GM23338 (cell line): ENCODE measurements around the gene MAP3K15. TPM values are rescaled to one million over a fixed set of nuclear protein-coding genes. Genes with fewer than 3 reads are reported as not detected.
"Not testable (repeated sequence)": the region's sequence is repeated elsewhere in the genome, so short reads cannot be mapped to it uniquely, and the experiment has no call there.

ENCODE experiments used
- ATAC-seq: fragments of 200-7000 bp; cut with Tn5 transposase; 3 replicates; pipeline ENCODE4 v1.9.1; 2020
- DNase-seq: peaks from one replicate; pipeline ENCODE4 v3.0.0-alpha.2; 2015; ENCODE audit warnings: low spot score
- H2AFZ ChIP-seq: fragments of 200-600 bp; sonication (generic); 2 replicates; pipeline ENCODE4 v1.8.0; 2016; ENCODE audit warnings: antibody characterized with exemption, mild to moderate bottlenecking, moderate library complexity
- H3F3A ChIP-seq: fragments of 200-600 bp; sonication (generic); replicated peaks from 2 replicates; pipeline ENCODE4 v1.8.0; 2017; ENCODE audit warnings: antibody characterized with exemption, mixed run types, low read depth
- H3K27ac ChIP-seq: fragments of 200-600 bp; sonication (generic); 2 replicates; pipeline ENCODE4 v1.6.1; 2016; ENCODE audit warnings: low read depth
- H3K27me3 ChIP-seq: fragments of 200-600 bp; sonication (generic); 2 replicates; pipeline ENCODE4 v1.8.0; 2016; ENCODE audit warnings: mild to moderate bottlenecking, mixed run types, moderate library complexity; ENCODE audit not compliant: insufficient read depth
- H3K36me3 ChIP-seq: fragments of 200-600 bp; sonication (generic); 2 replicates; pipeline ENCODE4 v1.8.0; 2016; ENCODE audit warnings: mild to moderate bottlenecking; ENCODE audit not compliant: insufficient read depth
- H3K4me1 ChIP-seq: fragments of 200-600 bp; sonication (generic); 2 replicates; pipeline ENCODE4 v1.8.0; 2016; ENCODE audit warnings: mild to moderate bottlenecking, moderate library complexity; ENCODE audit not compliant: insufficient read depth
- H3K4me2 ChIP-seq: fragments of 200-600 bp; sonication (generic); 2 replicates; pipeline ENCODE4 v1.7.1; 2017; ENCODE audit warnings: mixed run types
- H3K4me3 ChIP-seq: fragments of 200-600 bp; sonication (generic); 2 replicates; pipeline ENCODE4 v1.6.1; 2016; ENCODE audit warnings: mixed run types
- H3K79me2 ChIP-seq: fragments of 200-600 bp; sonication (generic); replicated peaks from 2 replicates; pipeline ENCODE4 v1.8.0; 2017; ENCODE audit warnings: mild to moderate bottlenecking; ENCODE audit not compliant: insufficient read depth
- H3K9me2 ChIP-seq: fragments of 200-600 bp; sonication (generic); 2 replicates; pipeline ENCODE4 v1.8.0; 2017; ENCODE audit not compliant: insufficient read depth
- H4K20me1 ChIP-seq: fragments of 200-600 bp; sonication (generic); replicated peaks from 2 replicates; pipeline ENCODE4 v1.8.0; 2017; ENCODE audit warnings: mild to moderate bottlenecking; ENCODE audit not compliant: insufficient read depth
- H3K27ac Mint-ChIP-seq: 2 replicates; pipeline ENCODE4 v1.8.0; 2020; ENCODE audit warnings: inconsistent platforms, mild to moderate bottlenecking, moderate library complexity, mixed read lengths
- H3K27me3 Mint-ChIP-seq: 3 replicates; pipeline ENCODE4 v1.8.0; 2022; ENCODE audit warnings: low read depth, mild to moderate bottlenecking, moderate library complexity, mixed read lengths, inconsistent platforms; ENCODE audit not compliant: insufficient read depth, poor library complexity
- H3K36me3 Mint-ChIP-seq: 3 replicates; pipeline ENCODE4 v1.8.0; 2021; ENCODE audit warnings: low read depth, mild to moderate bottlenecking, inconsistent platforms, moderate library complexity, mixed read lengths
- H3K4me1 Mint-ChIP-seq: 3 replicates; pipeline ENCODE4 v1.8.0; 2020; ENCODE audit warnings: mild to moderate bottlenecking, inconsistent platforms, mixed read lengths
- H3K4me3 Mint-ChIP-seq: 3 replicates; pipeline ENCODE4 v1.8.0; 2021; ENCODE audit warnings: moderate library complexity, mild to moderate bottlenecking, inconsistent platforms, mixed read lengths
- H3K9me3 Mint-ChIP-seq: 3 replicates; pipeline ENCODE4 v1.8.0; 2020; ENCODE audit warnings: moderate library complexity, mild to moderate bottlenecking, inconsistent platforms, mixed read lengths
- EZH2phosphoT487 ChIP-seq: fragments of 200-600 bp; sonication (generic); IDR thresholded peaks from one replicate; pipeline ENCODE4 v1.8.1; 2018; ENCODE audit warnings: antibody characterized with exemption; ENCODE audit not compliant: unreplicated experiment
- JUNB ChIP-seq: IDR thresholded peaks from one replicate; pipeline ENCODE4 v1.6.1; 2016; ENCODE audit warnings: antibody characterized with exemption; ENCODE audit not compliant: unreplicated experiment
- POLR2AphosphoS5 ChIP-seq: IDR thresholded peaks from 2 replicates; pipeline ENCODE4 v1.6.1; 2016; ENCODE audit warnings: antibody characterized with exemption, low read depth
- STAT1 ChIP-seq: IDR thresholded peaks from one replicate; pipeline ENCODE4 v1.6.1; 2016; ENCODE audit warnings: antibody characterized with exemption; ENCODE audit not compliant: unreplicated experiment
- ZNF114 ChIP-seq: fragments of 250-450 bp; sonication (Bioruptor Pico); IDR thresholded peaks from 2 replicates; pipeline ENCODE4 v1.5.0; 2020; ENCODE audit warnings: mild to moderate bottlenecking, moderate library complexity
- ZNF331 ChIP-seq: fragments of 250-450 bp; sonication (Bioruptor Pico); IDR thresholded peaks from 2 replicates; pipeline ENCODE4 v1.5.0; 2020; ENCODE audit warnings: low read depth, mild to moderate bottlenecking, moderate library complexity
- polyA plus RNA-seq: library from polyadenylated mRNA; unstranded; fragments of >200 nt; fragmentation: Nextera tagmentation; extraction: Ambion mirVana; gene quantifications from 2 replicates; pipeline ENCODE4 v1.2.1, GENCODE V29; 2016
- total RNA-seq: library from RNA; depleted of rRNA; stranded (reverse); fragments of >200 nt; shearing (Covaris generic); gene quantifications from 2 replicates; pipeline ENCODE4 v1.2.3, GENCODE V29; 2014
- TF ChIP-seq, protein P1 (sequence below), 2 experiments: fragments of 200-600 bp in 1 of 2; sonication (generic) in 1 of 2; conservative IDR thresholded peaks; 2 replicates each; pipeline versions ENCODE4 v1.5.1 to v1.6.1; 2016 to 2017; ENCODE audit warnings: antibody characterized with exemption in 2 of 2, low read depth in 2 of 2, mild to moderate bottlenecking in 2 of 2, moderate library complexity in 1 of 2
- TF ChIP-seq, protein P2 (sequence below): fragments of 250-450 bp; sonication (Bioruptor Pico); IDR thresholded peaks from 2 replicates; pipeline ENCODE4 v1.5.0; 2020; ENCODE audit warnings: mild to moderate bottlenecking, moderate library complexity
- TF ChIP-seq, protein P3 (sequence below): IDR thresholded peaks from one replicate; pipeline ENCODE4 v1.6.1; 2018; ENCODE audit warnings: antibody characterized with exemption; ENCODE audit not compliant: unreplicated experiment
- TF ChIP-seq, protein P4 (sequence below): IDR thresholded peaks from 2 replicates; pipeline ENCODE4 v1.6.1; 2016; ENCODE audit warnings: antibody characterized with exemption

The MAP3K15 gene
- total and polyA plus RNA-seq, 2 experiments from 2014 or later = 0.40 to 3.1 TPM

DNA sequence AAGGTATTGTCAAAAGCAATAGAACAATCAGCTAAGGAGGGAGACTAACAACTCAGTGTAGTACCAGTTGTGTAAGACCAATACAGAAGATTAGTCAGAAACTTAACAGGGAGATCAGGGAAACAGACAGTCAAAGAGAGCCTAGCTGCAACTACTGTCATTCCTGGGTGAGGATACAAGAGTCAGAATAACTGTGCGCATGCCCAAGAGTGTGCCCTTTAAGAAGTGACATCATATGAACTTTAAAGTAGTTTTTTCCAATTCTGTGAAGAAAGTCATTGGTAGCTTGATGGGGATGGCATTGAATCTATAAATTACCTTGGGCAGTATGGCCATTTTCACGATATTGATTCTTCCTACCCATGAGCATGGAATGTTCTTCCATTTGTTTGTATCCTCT is 46.9 kb downstream of the MAP3K15 start:
- not testable (repeated sequence) for H3K4me3 ChIP-seq, H3K4me1 Mint-ChIP-seq, H3K27ac Mint-ChIP-seq, ATAC-seq, H3K27ac ChIP-seq, H3K4me1 ChIP-seq, H3K4me2 ChIP-seq, H3K36me3 ChIP-seq, DNase-seq, H3K4me3 Mint-ChIP-seq, H3F3A ChIP-seq, H3K36me3 Mint-ChIP-seq, H3K79me2 ChIP-seq, H2AFZ ChIP-seq, H4K20me1 ChIP-seq, H3K27me3 Mint-ChIP-seq, H3K9me3 Mint-ChIP-seq, H3K9me2 ChIP-seq, H3K27me3 ChIP-seq

DNA sequence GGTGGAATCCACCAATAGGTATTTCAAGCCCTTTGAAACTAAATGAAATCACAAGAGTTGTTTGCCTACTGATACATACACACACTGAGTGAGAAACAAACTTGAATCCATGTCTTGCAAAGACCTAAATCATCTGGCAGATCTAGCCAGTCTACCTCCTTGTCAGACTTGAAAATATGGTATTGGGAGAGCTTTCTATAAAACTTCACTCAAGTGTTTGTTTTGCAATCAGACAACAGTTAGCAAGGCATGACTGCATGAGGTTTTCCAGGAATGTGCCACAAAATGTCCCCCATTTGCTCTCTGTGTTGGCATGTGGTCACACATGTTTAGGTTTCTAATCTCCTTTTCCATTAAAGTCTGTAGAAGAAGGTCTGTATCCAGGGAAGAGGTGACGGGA is 52.4 kb downstream of the MAP3K15 start:
- H3K4me2 ChIP-seq = no peak overlapping the region
- H3K9me3 Mint-ChIP-seq = no peaks in the 10 kb centered on the region
- H3K4me1 Mint-ChIP-seq = no peaks in the 10 kb centered on the region
- H3K9me2 ChIP-seq = no peaks in the 10 kb centered on the region
- no peaks in the 10 kb centered on the region for H3K4me1 ChIP-seq
- no peaks in the 10 kb centered on the region for H4K20me1 ChIP-seq
- no peaks in the 10 kb centered on the region for H3F3A ChIP-seq
- no peak overlapping the region for H2AFZ ChIP-seq
- H3K27ac ChIP-seq = no peak overlapping the region
- no peaks in the 10 kb centered on the region for H3K27me3 ChIP-seq
- DNase-seq (no peak), ATAC-seq (no peak)
- no peaks in the 10 kb centered on the region for H3K36me3 Mint-ChIP-seq
- no peak overlapping the region for H3K4me3 Mint-ChIP-seq
- no peaks in the 10 kb centered on the region for H3K36me3 ChIP-seq
- peaks cover 1% of the 10 kb centered on the region for H3K27me3 Mint-ChIP-seq
- no peaks in the 10 kb centered on the region for H3K79me2 ChIP-seq
- TF ChIP-seq, protein P1, sequence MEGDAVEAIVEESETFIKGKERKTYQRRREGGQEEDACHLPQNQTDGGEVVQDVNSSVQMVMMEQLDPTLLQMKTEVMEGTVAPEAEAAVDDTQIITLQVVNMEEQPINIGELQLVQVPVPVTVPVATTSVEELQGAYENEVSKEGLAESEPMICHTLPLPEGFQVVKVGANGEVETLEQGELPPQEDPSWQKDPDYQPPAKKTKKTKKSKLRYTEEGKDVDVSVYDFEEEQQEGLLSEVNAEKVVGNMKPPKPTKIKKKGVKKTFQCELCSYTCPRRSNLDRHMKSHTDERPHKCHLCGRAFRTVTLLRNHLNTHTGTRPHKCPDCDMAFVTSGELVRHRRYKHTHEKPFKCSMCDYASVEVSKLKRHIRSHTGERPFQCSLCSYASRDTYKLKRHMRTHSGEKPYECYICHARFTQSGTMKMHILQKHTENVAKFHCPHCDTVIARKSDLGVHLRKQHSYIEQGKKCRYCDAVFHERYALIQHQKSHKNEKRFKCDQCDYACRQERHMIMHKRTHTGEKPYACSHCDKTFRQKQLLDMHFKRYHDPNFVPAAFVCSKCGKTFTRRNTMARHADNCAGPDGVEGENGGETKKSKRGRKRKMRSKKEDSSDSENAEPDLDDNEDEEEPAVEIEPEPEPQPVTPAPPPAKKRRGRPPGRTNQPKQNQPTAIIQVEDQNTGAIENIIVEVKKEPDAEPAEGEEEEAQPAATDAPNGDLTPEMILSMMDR (conservative IDR thresholded peaks at IDR 0.05; ENCODE audit: low read depth in 2 of 2) = no peak
- TF ChIP-seq EZH2phosphoT487 (no peak), ZNF331 (CRISPR knock-in tag) (no peak), STAT1 (no peak), POLR2AphosphoS5 (no peak), ZNF114 (CRISPR knock-in tag) (no peak), JUNB (no peak)
- TF ChIP-seq, protein P2, sequence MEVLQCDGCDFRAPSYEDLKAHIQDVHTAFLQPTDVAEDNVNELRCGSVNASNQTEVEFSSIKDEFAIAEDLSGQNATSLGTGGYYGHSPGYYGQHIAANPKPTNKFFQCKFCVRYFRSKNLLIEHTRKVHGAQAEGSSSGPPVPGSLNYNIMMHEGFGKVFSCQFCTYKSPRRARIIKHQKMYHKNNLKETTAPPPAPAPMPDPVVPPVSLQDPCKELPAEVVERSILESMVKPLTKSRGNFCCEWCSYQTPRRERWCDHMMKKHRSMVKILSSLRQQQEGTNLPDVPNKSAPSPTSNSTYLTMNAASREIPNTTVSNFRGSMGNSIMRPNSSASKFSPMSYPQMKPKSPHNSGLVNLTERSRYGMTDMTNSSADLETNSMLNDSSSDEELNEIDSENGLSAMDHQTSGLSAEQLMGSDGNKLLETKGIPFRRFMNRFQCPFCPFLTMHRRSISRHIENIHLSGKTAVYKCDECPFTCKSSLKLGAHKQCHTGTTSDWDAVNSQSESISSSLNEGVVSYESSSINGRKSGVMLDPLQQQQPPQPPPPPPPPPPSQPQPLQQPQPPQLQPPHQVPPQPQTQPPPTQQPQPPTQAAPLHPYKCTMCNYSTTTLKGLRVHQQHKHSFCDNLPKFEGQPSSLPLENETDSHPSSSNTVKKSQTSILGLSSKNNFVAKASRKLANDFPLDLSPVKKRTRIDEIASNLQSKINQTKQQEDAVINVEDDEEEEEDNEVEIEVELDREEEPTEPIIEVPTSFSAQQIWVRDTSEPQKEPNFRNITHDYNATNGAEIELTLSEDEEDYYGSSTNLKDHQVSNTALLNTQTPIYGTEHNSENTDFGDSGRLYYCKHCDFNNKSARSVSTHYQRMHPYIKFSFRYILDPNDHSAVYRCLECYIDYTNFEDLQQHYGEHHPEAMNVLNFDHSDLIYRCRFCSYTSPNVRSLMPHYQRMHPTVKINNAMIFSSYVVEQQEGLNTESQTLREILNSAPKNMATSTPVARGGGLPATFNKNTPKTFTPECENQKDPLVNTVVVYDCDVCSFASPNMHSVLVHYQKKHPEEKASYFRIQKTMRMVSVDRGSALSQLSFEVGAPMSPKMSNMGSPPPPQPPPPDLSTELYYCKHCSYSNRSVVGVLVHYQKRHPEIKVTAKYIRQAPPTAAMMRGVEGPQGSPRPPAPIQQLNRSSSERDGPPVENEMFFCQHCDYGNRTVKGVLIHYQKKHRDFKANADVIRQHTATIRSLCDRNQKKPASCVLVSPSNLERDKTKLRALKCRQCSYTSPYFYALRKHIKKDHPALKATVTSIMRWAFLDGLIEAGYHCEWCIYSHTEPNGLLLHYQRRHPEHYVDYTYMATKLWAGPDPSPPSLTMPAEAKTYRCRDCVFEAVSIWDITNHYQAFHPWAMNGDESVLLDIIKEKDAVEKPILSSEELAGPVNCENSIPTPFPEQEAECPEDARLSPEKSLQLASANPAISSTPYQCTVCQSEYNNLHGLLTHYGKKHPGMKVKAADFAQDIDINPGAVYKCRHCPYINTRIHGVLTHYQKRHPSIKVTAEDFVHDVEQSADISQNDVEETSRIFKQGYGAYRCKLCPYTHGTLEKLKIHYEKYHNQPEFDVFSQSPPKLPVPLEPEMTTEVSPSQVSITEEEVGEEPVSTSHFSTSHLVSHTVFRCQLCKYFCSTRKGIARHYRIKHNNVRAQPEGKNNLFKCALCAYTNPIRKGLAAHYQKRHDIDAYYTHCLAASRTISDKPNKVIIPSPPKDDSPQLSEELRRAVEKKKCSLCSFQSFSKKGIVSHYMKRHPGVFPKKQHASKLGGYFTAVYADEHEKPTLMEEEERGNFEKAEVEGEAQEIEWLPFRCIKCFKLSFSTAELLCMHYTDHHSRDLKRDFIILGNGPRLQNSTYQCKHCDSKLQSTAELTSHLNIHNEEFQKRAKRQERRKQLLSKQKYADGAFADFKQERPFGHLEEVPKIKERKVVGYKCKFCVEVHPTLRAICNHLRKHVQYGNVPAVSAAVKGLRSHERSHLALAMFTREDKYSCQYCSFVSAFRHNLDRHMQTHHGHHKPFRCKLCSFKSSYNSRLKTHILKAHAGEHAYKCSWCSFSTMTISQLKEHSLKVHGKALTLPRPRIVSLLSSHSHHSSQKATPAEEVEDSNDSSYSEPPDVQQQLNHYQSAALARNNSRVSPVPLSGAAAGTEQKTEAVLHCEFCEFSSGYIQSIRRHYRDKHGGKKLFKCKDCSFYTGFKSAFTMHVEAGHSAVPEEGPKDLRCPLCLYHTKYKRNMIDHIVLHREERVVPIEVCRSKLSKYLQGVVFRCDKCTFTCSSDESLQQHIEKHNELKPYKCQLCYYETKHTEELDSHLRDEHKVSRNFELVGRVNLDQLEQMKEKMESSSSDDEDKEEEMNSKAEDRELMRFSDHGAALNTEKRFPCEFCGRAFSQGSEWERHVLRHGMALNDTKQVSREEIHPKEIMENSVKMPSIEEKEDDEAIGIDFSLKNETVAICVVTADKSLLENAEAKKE (CRISPR knock-in tag) = no peak
- TF ChIP-seq, protein P3, sequence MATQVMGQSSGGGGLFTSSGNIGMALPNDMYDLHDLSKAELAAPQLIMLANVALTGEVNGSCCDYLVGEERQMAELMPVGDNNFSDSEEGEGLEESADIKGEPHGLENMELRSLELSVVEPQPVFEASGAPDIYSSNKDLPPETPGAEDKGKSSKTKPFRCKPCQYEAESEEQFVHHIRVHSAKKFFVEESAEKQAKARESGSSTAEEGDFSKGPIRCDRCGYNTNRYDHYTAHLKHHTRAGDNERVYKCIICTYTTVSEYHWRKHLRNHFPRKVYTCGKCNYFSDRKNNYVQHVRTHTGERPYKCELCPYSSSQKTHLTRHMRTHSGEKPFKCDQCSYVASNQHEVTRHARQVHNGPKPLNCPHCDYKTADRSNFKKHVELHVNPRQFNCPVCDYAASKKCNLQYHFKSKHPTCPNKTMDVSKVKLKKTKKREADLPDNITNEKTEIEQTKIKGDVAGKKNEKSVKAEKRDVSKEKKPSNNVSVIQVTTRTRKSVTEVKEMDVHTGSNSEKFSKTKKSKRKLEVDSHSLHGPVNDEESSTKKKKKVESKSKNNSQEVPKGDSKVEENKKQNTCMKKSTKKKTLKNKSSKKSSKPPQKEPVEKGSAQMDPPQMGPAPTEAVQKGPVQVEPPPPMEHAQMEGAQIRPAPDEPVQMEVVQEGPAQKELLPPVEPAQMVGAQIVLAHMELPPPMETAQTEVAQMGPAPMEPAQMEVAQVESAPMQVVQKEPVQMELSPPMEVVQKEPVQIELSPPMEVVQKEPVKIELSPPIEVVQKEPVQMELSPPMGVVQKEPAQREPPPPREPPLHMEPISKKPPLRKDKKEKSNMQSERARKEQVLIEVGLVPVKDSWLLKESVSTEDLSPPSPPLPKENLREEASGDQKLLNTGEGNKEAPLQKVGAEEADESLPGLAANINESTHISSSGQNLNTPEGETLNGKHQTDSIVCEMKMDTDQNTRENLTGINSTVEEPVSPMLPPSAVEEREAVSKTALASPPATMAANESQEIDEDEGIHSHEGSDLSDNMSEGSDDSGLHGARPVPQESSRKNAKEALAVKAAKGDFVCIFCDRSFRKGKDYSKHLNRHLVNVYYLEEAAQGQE = no peak
- TF ChIP-seq, protein P4, sequence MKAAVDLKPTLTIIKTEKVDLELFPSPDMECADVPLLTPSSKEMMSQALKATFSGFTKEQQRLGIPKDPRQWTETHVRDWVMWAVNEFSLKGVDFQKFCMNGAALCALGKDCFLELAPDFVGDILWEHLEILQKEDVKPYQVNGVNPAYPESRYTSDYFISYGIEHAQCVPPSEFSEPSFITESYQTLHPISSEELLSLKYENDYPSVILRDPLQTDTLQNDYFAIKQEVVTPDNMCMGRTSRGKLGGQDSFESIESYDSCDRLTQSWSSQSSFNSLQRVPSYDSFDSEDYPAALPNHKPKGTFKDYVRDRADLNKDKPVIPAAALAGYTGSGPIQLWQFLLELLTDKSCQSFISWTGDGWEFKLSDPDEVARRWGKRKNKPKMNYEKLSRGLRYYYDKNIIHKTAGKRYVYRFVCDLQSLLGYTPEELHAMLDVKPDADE = no peak
- H3K27ac Mint-ChIP-seq = no peak overlapping the region
- no peak overlapping the region for H3K4me3 ChIP-seq
